ENCODE measurements around the gene ASIC2.
A peak's percentile ranks its signal among the peaks of the same experiment; 100 is the strongest.

Gene ASIC2

DNA sequence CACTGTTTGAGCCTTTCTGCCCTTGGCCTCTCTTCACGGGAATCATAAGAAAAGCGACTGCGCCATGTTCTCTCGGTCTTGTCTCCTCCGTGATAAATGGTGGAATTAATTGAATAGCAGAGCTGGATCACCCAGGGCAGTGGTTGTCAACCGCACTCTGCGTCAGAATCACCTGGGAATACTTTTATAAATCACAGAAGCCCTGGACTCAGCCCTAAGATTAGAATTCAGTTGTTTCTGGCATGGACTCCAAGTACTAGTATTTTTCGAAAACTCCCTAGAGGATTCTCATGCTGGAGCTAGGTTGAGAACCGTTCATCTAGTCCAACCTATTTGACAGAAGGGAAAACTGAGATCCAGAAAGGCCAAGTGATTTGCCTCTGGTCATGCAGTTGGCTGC, 237.3 kb downstream of the ASIC2 start:
- peak; percentile 26 for DNase-seq

DNA sequence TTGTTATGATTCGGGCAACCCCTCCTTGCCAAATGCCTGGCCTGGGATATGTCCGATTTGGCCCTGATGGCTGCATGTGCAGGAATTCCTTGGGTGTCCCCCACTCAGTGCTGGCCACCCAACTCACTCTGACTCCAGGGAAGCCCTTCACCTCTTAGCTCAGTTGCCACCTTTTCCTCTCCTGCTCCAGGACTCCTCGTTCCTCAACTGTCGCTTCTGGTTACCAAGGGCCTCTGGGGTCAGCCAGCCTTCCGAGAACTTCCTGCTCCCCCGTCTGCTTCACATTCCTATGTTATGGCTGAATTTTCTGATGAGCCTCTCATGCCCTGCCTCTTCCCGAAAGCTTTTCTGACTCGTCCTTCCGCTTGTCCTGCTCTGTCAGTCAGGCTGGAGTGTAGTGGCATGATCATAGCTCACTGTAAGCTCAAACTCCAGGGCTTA, 237.9 kb downstream of the ASIC2 start:
- DNase-seq: peak; percentile 65

DNA sequence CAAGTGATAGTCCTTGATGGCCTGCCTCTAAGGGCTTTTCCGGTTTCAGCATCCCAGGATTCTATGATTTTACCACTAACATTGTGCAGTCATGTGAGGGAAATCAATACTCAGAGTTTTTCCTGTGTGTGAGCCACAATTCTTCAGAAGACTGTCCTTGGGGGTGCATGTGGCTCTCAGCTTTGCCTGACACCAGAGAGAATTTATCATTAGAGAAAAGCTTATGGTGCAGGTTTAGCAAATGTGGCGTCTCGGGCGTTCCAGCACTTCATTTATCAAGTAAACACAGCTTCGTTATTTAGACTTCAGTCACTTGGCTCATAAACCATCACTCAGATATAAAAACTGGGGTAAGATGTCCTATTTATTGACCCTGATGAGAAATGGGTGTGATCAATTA, 238.7 kb downstream of the ASIC2 start:
- peak; percentile 27 for DNase-seq

DNA sequence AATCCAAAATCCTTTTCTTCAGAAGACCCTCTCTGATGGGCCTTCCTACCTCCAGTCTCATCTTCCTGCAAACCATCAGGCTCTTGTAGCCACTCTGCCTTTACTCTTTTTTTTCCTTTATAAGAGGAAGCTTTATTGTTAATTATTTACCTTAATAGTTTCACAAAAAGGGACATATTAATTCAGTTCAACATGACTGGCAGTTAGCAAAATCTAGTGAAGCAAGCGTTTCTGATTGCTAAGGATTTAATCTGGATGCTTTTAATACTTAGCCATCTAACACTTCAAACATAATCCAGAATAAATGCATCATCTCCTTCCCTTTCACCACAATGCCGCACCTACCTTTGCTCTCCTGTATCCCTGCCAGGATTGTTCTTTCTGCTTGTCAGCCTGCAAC, 239.4 kb downstream of the ASIC2 start:
- peak; percentile 6 for DNase-seq

DNA sequence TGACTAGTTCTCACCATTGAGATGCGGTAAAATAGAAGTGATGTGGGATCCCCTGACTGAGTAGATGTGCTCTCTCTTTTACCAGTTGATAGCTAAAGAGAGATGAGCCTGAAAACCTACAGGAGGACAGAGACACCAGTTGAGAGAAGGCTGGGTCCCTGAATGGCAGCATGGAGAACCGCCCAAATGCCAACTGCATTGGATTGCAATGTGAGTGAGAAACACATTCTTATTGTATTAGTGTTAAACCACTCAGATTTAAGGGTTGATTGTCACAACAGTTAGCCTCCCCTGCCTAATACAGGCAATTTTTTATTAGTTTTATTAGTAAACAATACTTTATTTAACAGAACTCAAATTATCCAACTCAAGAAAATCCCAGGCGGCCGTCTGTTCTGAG, 240.2 kb downstream of the ASIC2 start:
- DNase-seq: peak; percentile 38

DNA sequence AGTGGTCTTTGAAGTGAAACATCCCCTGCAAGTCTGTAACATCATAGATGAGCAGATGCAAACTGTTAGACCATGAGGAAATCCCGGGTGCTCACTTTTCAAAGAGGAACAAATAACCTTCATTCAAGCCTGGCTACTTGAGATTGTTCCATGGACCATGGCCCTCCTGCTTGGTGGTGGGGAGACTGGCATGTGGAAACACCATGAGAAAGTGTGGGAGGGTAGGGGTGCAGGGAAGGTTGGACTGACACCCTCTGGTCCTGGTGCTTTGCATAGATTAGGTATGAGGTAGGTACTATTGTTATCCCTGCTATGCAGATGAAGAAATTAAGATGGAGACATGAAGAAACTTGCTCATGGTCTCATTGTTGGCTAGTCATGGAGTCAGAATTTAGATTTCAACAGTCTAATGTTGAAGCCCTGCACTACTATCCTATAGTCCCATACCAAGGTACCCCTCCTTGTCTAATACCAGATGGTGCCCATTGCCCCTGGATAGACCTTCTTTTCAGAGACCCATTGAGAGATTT, 242.4 kb downstream of the ASIC2 start:
- peak; percentile 37 for DNase-seq

DNA sequence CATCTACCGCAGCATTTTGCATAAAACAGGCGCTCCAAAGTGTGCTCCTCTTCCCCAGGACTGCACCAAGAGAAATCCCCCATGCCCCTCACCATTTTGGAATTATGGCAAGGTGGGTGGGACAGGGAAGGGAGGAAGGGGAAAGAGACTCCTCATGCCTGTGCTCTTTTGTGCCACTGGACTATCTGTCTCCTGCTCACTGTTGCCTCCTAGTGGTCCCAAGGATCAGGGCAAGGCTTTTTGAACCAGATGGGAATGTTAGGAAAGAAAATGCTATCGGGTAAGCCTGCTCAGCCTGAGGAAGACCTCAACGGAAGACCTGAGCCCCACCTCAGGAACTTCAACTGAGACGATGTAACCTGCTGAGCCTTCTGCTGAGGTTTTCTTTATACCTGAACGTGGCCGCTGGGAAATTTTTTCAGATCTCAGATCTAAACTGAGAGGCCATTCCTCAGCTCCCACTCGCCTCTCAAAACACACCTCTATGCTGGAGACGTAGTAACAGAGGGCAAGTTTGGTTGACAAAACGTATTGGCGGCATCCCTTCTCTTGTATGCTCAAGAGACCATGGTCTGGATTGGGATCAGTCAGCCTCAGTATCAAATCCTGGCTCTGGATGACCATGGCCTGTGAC, 243.2 kb downstream of the ASIC2 start:
- DNase-seq: peak; percentile 78

DNA sequence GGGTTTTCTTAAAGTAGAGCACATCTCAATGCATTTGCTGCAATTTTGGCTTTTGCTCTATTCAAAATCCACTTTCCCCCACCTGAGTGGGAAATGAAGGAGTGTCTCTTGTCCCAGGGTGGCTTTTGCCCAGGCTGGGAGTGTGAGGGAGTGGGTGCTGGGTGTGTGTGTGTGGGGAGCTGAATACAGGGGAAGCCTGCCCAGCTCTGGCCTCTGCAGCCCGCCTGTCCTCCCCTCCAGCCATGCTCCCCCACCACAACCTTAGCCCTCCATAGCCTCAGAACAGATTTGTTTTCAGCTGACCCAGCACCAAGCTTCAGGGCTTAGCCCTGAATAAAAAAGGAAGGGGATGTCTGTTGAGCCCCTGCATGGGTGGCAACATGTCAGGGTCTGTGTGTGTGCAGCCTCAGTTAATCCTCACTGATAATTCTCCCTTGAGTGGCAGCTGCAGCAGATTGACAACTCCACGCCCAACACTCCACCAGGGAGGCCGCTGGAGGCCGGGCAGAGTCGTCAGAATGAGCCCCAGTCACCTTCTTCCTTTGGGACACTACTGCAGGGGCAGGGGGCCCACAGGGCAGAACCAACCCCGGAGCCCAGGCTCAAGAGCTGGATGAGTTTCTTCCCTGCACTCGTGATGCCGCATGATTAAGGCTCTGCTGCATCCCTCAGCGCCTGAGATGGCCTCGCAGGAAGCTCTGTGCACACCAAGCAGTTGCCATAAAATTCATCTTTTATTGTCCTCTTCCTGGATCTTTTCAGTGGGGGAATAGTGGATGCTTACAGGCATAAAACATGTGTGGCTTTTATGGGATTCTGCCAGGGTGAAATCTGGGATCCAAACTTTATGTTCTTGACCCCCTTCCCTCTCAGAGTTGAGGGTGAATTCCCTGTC, 246.5 kb downstream of the ASIC2 start:
- DNase-seq: peak; percentile 32

DNA sequence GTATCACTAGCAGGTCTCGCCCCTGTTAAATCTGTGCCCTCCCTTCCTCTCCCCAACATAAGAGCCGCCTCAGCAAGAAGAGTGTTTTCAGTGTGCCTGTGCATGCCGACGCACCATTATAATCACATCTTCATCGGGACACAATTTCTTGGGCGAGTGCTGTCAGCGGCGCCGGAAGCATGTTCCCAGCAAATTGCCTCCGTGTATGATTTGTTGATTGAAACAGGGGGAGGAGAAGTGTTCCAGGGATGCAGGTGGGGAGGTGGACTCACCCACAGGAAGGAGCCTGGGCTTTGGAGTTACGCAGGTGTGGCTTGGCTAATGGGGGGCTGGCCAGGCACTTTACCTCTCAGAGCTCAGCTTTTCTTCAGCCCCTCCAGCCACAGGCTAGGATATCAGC, 247.9 kb downstream of the ASIC2 start:
- DNase-seq: peak; percentile 40

DNA sequence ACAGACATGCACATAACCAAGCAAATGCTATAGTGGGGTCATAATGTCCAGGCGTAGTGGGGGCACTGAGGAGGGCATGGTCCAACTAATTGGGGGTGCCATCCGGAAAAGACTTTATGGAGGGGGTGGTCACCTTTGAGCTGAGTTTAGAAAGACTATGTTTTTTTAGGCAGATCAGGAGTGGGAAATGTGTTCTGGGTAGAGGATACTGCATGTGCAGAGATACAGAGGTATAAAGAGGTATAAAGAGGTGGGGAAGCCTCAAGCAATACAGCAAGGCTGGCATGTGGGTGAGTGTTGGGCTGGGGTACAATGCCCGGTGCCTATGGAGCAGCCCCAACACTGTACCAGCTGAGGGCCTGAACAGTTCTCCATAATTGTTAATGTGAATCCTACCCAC, 248.3 kb downstream of the ASIC2 start:
- DNase-seq: no peak

DNA sequence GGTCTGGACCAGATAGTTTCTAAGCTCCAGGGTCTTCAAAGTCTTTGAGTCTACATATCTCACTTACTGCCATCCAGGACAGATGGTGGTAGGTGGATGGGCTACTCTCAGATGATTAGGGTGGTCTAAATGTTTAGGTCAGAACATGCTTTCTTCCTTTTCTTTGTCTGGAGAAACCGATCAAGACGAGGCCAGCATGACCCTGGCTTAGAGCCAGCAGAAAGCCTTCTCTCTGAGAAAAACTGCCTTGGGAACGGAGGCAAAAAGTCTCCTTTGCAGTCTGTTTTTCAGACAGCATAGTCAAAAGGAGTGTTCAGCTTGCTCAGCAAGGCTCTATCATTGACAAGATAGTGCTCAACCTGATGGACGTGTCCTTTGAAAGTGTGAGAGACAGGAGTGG, 252.6 kb downstream of the ASIC2 start:
- peak; percentile 24 for DNase-seq

DNA sequence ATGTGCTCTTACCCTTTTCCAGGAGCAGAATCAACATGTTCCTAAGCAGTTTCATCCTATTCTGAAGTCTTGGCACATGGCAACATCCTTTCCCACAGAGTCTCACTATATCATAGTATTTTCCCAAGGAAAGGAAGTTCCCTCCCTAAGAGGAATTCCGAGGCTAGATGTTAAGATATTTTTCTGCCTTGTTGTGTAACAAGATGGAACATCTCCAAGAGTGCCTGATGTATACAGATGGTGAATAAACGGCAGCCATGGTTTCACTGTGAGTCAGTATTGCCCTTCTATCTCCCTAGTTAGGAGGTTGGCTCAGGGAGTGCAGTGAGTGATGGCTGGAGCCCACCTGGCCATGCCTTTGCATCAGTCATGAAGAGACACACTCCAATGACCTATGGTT, 253.2 kb downstream of the ASIC2 start:
- peak; percentile 40 for DNase-seq

DNA sequence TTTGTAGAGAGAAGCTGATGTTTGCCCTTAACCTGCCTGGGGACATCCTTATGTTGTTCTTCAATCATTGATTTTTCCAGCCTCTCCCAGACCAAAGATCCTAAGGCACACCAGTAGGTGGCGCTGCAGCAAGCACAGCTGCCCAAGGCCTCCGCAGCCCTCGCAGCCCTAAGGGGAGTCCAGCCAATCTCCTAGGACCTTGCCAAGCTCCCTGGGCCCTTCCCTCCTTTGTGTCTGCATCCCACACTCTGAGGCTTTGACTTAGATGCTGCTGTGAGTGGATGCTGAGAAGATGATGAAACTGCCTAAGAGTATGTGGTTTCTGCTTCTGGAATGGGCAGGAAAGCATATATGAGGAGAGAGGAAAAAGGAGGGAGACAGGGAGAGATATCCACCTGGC, 254.4 kb downstream of the ASIC2 start:
- peak; percentile 90 for DNase-seq

DNA sequence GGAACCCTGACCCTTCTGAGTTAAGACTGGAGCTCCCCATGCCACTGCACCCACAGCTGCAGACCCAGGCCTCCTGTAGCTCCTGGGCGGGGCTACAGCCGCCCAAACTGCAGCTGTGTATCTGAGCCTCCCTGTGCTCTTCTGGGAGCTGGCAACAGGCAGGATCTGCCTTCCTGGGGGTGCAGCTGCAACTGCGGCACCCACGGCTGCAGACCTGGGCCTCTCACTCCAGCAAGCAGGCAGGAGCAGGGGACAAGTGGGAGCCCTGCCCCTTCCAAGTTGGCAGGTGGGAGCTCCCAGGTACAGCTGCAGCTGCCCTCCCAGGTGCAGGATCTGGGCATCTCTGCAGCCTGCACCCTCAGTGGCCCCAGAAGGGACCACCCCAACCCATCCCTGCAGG, 259.9 kb downstream of the ASIC2 start:
- DNase-seq: no peak

DNA sequence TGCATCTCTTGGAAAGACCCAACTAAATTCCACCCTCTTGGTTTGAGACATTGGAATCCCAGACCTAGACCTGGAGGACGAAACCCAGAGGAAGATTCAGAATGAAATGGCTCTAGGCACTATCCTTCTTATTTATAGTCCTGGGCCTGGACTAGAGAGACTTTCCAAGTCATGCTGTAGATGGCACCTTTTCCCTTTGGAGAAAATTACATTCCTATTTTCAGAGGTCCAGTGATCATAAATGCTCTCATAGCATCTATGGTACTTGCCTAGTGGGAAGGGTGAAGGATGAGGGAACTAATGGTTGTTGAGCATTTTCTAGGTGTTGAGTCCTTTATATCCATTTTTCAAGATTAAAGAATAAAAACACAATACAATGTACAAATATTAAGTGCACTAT, 264.3 kb downstream of the ASIC2 start:
- peak; percentile 22 for DNase-seq

DNA sequence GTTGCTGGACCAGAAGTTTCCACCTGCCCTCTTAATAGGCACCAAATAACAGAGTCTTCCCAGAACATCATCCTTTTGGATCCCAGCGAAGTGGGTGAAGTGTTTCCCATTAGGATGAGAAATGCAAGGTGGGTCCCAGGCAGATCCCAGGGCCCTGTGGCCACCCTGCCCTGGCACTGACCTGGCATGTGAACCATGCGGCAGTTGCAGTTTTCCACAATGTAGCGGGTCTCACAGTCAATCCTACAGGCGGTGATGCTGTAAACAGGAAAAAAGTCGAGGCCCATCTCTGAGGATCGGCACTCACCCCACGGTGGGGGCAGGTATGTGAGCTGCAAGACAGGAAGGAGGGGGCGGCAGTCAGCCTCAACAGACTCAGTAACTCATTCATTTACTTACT, 265.0 kb downstream of the ASIC2 start:
- no peak for DNase-seq

DNA sequence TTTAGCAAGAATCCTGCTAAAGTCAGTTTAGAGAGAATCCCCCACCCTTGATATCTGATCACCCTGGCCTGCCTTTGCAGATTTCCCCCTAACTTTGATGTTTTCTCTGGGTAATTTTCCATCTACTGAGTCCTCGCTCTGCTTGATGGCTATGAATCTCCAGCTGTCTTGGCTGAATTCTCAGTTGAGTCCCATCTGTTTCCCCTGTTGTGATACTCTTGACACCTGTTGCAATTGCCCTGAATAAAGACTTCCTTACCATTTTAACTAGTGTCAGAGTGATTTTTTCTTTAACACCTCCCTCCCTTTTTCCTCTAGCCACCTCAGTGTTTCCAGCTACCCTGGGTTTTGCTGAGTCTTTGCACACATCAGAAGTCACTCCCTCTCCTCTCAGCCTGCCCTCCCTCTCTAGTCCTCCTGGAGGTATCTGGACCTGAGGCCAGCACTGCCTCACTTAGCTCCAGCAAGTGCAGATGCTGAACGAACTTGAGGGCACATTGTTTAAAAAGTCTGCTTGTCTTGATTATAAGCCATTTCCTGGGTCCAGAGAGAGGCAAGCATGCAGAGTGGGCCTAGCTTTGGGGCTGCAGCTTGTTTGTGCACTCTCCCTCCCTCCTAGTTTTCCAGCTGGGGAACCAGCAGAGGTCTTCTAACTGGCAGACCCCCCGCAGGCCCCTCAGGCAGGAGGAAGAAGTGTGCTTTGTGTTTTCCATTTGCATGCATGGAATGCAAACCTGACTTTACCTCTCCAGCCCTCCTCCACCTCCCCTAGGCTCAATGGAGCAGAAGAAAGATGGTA, 268.2 kb downstream of the ASIC2 start:
- DNase-seq: peak; percentile 54

DNA sequence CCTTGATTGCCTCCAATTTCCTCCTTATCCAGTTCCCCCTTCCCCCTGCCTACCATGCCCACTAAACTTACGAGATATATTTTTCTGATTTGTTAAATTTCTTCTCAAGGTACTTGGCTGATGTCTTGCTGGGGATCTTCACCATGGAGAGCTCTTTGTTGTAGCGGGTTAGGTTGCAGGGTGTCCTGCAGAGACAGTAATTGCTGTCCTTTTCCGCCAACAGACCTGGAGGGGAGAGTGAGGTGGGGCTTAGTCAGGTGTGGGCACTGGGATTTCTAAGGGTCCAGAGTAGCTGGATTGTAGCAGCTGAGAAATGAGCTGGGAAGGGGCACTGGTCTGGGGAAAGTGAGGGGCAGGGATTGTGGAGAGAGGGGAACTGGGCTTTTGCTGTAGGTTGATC, 269.3 kb downstream of the ASIC2 start:
- DNase-seq: peak; percentile 50

DNA sequence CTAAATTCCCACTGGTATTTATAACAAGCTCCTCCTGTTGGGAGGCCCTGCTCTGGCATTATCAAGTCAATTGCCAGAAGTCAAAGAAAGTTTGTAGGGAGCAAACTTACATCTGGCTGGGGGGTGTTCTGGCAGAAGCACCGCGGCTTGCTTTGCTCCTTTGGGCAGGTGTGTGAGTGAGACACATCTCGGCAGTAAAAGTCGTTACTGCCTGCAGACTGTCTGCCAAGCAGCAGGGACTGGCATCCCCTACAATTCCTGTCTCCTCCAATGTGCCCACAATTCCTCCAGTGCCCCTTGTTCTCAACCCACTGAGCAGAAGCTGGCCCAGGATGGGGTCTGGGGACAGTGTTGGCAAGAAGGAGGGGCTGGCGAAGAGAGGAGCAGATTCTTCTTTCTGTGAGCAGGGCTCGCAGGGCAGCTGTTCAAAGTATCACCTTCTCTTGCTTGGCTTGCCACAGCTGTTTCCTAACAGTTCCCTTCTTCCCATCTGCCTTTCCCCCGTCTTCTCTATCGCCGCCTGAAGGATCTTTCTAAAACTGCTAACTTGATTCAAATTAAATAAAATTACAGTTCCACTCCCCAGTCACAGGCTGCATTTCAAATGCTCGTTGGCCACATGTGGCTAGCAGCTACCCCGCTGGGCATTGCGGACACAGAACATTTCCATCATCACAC, 271.2 kb downstream of the ASIC2 start:
- DNase-seq: peak; percentile 37

DNA sequence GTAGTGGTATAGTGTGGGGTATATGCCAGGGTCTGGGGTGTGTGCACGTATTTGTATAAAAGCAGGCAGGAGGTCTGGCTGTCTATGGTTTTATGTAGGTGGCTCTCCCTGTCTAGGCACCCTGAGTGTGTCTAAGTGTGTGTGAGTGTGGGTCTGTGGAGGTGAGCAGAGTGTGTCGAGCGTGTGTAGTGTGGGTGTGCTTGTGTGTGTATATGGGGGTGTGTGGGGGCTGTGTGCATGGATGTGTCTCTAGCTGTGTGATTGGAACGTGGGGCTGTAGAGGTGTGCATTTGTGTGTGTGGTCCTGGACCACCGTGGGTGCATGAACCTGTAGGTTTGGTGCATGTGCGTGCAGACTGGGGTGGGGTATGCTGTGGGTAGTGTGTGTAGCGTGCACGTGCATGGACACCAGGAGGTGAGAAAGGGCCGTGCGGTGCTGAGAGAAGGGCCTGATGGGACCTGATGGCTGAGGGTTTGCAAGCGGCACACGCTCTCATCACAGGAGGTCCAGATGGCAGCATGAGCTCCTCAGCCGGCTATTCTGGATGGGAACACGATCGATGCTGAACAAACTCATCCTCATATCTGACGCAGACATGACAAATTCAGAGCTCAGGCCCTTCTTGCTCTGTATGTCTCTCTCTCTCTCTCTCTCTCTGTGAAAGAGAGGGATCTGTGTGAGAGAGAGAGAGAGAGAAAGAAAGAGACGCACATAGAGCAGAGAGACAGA, 273.8 kb downstream of the ASIC2 start:
- peak; percentile 40 for DNase-seq

DNA sequence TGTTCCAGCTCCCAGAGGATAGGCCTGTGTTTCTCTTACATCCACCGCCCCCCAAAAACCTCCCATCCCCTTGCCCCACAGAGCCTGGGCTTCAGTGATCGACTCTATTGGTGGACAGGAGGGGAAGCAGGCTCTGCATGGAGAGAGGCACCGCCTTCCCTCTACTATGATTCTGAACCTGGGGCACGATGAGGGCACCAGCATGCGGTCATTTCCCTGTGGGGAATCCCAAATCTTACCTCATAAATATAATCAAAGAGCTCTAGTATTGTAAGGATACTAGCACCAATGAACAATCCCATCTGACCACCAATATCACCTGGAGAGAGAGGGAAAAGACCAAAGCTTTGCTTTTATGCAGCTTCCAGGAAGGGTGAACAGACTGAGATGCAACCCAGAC, 275.7 kb downstream of the ASIC2 start:
- no peak for DNase-seq

DNA sequence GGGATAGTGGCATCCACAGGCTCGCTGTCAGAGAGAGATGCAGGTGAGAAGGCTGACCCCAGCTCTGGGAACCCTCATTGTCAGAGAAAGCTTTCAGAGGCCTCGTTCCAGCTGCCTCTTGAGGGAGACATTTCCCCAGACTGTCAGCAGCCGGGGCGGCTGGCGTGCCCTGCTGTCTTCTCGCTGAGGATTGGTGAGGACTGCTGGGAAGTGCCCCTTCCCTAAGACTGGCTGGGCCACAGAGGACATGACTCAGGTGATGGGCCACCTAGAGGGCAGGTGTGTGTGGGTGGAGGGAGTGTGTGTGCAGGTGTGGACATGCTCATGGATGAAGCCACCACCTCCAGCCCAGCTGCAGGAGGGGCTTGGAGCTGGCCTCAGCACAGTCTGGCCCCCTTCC, 276.2 kb downstream of the ASIC2 start:
- peak; percentile 59 for DNase-seq

All from islet precursor cell (in vitro differentiated cells).